Cardiac muscle cell (in vitro differentiated cells and primary cell): Measurements from ENCODE around the gene CLEC4F. TPM values are rescaled to one million over a fixed set of nuclear protein-coding genes. Genes with fewer than 3 reads are reported as not detected.

Experiments
- DNase-seq, 2 donors: peaks; one replicate each; pipeline versions ENCODE4 v3.0.0 to v3.0.0-alpha.2; 2010 to 2017; ENCODE audit warnings: low read depth in 1 of 2, low spot score in 1 of 2
- H3K27ac ChIP-seq: fragments of 200-600 bp; sonication (generic); 2 replicates; pipeline ENCODE4 v1.5.1; 2016
- H3K27me3 ChIP-seq: fragments of 200-600 bp; sonication (generic); 2 replicates; pipeline ENCODE4 v1.6.0; 2016; ENCODE audit warnings: control low read depth
- H3K36me3 ChIP-seq: fragments of 200-600 bp; sonication (generic); 2 replicates; pipeline ENCODE4 v1.5.1; 2016; ENCODE audit warnings: control low read depth
- H3K4me1 ChIP-seq: fragments of 200-600 bp; sonication (generic); 2 replicates; pipeline ENCODE4 v1.8.1; 2017; ENCODE audit warnings: low read depth, mild to moderate bottlenecking, mixed run types
- H3K4me3 ChIP-seq: fragments of 200-600 bp; sonication (generic); 2 replicates; pipeline ENCODE4 v1.5.1; 2016; ENCODE audit warnings: mild to moderate bottlenecking
- H3K9me3 ChIP-seq: fragments of 200-600 bp; sonication (generic); 2 replicates; pipeline ENCODE4 v1.5.1; 2017; ENCODE audit warnings: low read depth, mild to moderate bottlenecking, control low read depth
- CTCF ChIP-seq: IDR thresholded peaks from 2 replicates; pipeline ENCODE4 v1.5.1; 2012; ENCODE audit warnings: low read depth, mild to moderate bottlenecking, low read length
- polyA plus RNA-seq: library from polyadenylated mRNA; unstranded; fragments of >200 nt; fragmentation: Nextera tagmentation; extraction: Ambion mirVana; gene quantifications from 2 replicates; pipeline ENCODE4 v1.2.1, GENCODE V29; 2016
- total RNA-seq: library from RNA; depleted of rRNA; stranded (reverse); fragments of >200 nt; gene quantifications from 2 replicates; pipeline ENCODE4 v1.2.3, GENCODE V29; 2016

The CLEC4F gene
- total and polyA plus RNA-seq, 2 experiments from 2014 or later, result not detected

- TF ChIP-seq CTCF, result no peak
- no peak for DNase-seq
- no peaks in the 10 kb centered on the region for H3K27me3 ChIP-seq
- H3K4me1 ChIP-seq, result no peaks in the 10 kb centered on the region
- no peaks in the 10 kb centered on the region for H3K36me3 ChIP-seq
- H3K9me3 ChIP-seq, result no peaks in the 10 kb centered on the region
- no peak overlapping the region for H3K27ac ChIP-seq
- no peak overlapping the region for H3K4me3 ChIP-seq
These were observed 42.9 kb downstream of the CLEC4F start for GRCh38 chr2:70777450-70777849.

- TF ChIP-seq CTCF, result no peak
- no peaks in the 10 kb centered on the region for H3K9me3 ChIP-seq
- no peaks in the 10 kb centered on the region for H3K4me1 ChIP-seq
- H3K27ac ChIP-seq, result no peak overlapping the region
- H3K36me3 ChIP-seq, result no peaks in the 10 kb centered on the region
- no peak for DNase-seq
- no peak overlapping the region for H3K4me3 ChIP-seq
- H3K27me3 ChIP-seq, result no peaks in the 10 kb centered on the region
These were observed 44.1 kb downstream of the CLEC4F start for GRCh38 chr2:70776266-70776665.

- DNase-seq, result no peak
- no peaks in the 10 kb centered on the region for H3K4me1 ChIP-seq
- no peak overlapping the region for H3K4me3 ChIP-seq
- H3K27ac ChIP-seq, result no peak overlapping the region
- no peak for TF ChIP-seq CTCF
- H3K36me3 ChIP-seq, result no peaks in the 10 kb centered on the region
- H3K27me3 ChIP-seq, result no peaks in the 10 kb centered on the region
- H3K9me3 ChIP-seq, result no peaks in the 10 kb centered on the region
These were observed 45.3 kb downstream of the CLEC4F start for GRCh38 chr2:70775141-70775540.

GRCh38 chr2:70772486-70773155 lies 47.8 kb downstream of the CLEC4F start:
- TF ChIP-seq CTCF, result no peak
- H3K27me3 ChIP-seq, result no peaks in the 10 kb centered on the region
- no peaks in the 10 kb centered on the region for H3K9me3 ChIP-seq
- H3K4me3 ChIP-seq, result no peak overlapping the region
- no peak overlapping the region for H3K27ac ChIP-seq
- DNase-seq, result no peak
- no peaks in the 10 kb centered on the region for H3K4me1 ChIP-seq
- no peaks in the 10 kb centered on the region for H3K36me3 ChIP-seq

GRCh38 chr2:70771446-70771845 lies 49.0 kb downstream of the CLEC4F start:
- Histone ChIP-seq H3K27ac (no peak overlapping the region), H3K9me3 (no peaks in the 10 kb centered on the region), H3K36me3 (no peaks in the 10 kb centered on the region), H3K4me3 (no peak overlapping the region), H3K4me1 (peaks cover 3% of the 10 kb centered on the region), H3K27me3 (peaks cover 7% of the 10 kb centered on the region)
- TF ChIP-seq CTCF, result no peak
- no peak for DNase-seq

- DNase-seq, result no peak
- peaks cover 4% of the 10 kb centered on the region for H3K4me1 ChIP-seq
- no peak for TF ChIP-seq CTCF
- H3K9me3 ChIP-seq, result no peaks in the 10 kb centered on the region
- H3K27me3 ChIP-seq, result peaks cover 19% of the 10 kb centered on the region
- H3K27ac ChIP-seq, result no peak overlapping the region
- H3K36me3 ChIP-seq, result no peaks in the 10 kb centered on the region
- H3K4me3 ChIP-seq, result no peak overlapping the region
These were observed 50.9 kb downstream of the CLEC4F start for GRCh38 chr2:70769450-70769849.
